ENCODE results near the gene SYNDIG1L.

SYNDIG1L gene

GRCh38 chr14:74417201-74417600 is 8.8 kb downstream of the SYNDIG1L start:
- no peak overlapping the region for H3K27ac Mint-ChIP-seq
- ATAC-seq (no peak), DNase-seq (no peak)
- no peaks in the 10 kb centered on the region for H3K9me3 Mint-ChIP-seq
- peaks cover 22% of the 10 kb centered on the region for H3K27me3 Mint-ChIP-seq
- no peaks in the 10 kb centered on the region for H3K4me1 Mint-ChIP-seq
- H3K4me3 Mint-ChIP-seq = no peak overlapping the region

GRCh38 chr14:74415115-74415437 is 10.9 kb downstream of the SYNDIG1L start:
- no peak for DNase-seq
- no peak for ATAC-seq
- H3K4me3 Mint-ChIP-seq = no peak overlapping the region
- H3K27ac Mint-ChIP-seq = no peak overlapping the region
- no peaks in the 10 kb centered on the region for H3K4me1 Mint-ChIP-seq
- H3K9me3 Mint-ChIP-seq = no peaks in the 10 kb centered on the region
- peaks cover 10% of the 10 kb centered on the region for H3K27me3 Mint-ChIP-seq

- DNase-seq = no peak
- Mint-ChIP-seq H3K4me3 (no peak overlapping the region), H3K27ac (no peak overlapping the region), H3K9me3 (no peaks in the 10 kb centered on the region), H3K4me1 (no peaks in the 10 kb centered on the region), H3K27me3 (peaks cover 14% of the 10 kb centered on the region)
- no peak for ATAC-seq
Measured at GRCh38 chr14:74414403-74415114, 11.5 kb downstream of the SYNDIG1L start.

GRCh38 chr14:74413627-74414026 is 12.4 kb downstream of the SYNDIG1L start:
- no peaks in the 10 kb centered on the region for H3K4me1 Mint-ChIP-seq
- ATAC-seq = no peak
- no peak overlapping the region for H3K4me3 Mint-ChIP-seq
- DNase-seq = no peak
- H3K27ac Mint-ChIP-seq = no peak overlapping the region
- no peaks in the 10 kb centered on the region for H3K9me3 Mint-ChIP-seq
- peaks cover 14% of the 10 kb centered on the region for H3K27me3 Mint-ChIP-seq

- H3K27ac Mint-ChIP-seq = no peak overlapping the region
- ATAC-seq = no peak
- no peaks in the 10 kb centered on the region for H3K9me3 Mint-ChIP-seq
- DNase-seq = no peak
- no peak overlapping the region for H3K4me3 Mint-ChIP-seq
- H3K27me3 Mint-ChIP-seq = peaks cover 14% of the 10 kb centered on the region
- H3K4me1 Mint-ChIP-seq = no peaks in the 10 kb centered on the region
Measured at GRCh38 chr14:74412753-74413152, 13.3 kb downstream of the SYNDIG1L start.

GRCh38 chr14:74411671-74412070 is 14.3 kb downstream of the SYNDIG1L start:
- no peaks in the 10 kb centered on the region for H3K4me1 Mint-ChIP-seq
- H3K9me3 Mint-ChIP-seq = no peaks in the 10 kb centered on the region
- peaks cover 14% of the 10 kb centered on the region for H3K27me3 Mint-ChIP-seq
- no peak overlapping the region for H3K4me3 Mint-ChIP-seq
- DNase-seq (no peak), ATAC-seq (no peak)
- H3K27ac Mint-ChIP-seq = no peak overlapping the region

- H3K27me3 Mint-ChIP-seq = peaks cover 12% of the 10 kb centered on the region
- H3K4me1 Mint-ChIP-seq = no peaks in the 10 kb centered on the region
- H3K4me3 Mint-ChIP-seq = no peak overlapping the region
- DNase-seq = no peak
- no peak overlapping the region for H3K27ac Mint-ChIP-seq
- H3K9me3 Mint-ChIP-seq = no peaks in the 10 kb centered on the region
- ATAC-seq = no peak
Measured at GRCh38 chr14:74409441-74409840, 16.6 kb downstream of the SYNDIG1L start.

GRCh38 chr14:74408870-74409269 is 17.1 kb downstream of the SYNDIG1L start:
- DNase-seq (no peak), ATAC-seq (no peak)
- H3K27me3 Mint-ChIP-seq = peaks cover 7% of the 10 kb centered on the region
- no peak overlapping the region for H3K4me3 Mint-ChIP-seq
- H3K4me1 Mint-ChIP-seq = no peaks in the 10 kb centered on the region
- H3K27ac Mint-ChIP-seq = no peak overlapping the region
- H3K9me3 Mint-ChIP-seq = no peaks in the 10 kb centered on the region

- H3K27ac Mint-ChIP-seq = no peak overlapping the region
- H3K27me3 Mint-ChIP-seq = peaks cover 5% of the 10 kb centered on the region
- ATAC-seq = no peak
- DNase-seq = no peak
- no peak overlapping the region for H3K4me3 Mint-ChIP-seq
- peaks cover 3% of the 10 kb centered on the region for H3K4me1 Mint-ChIP-seq
- H3K9me3 Mint-ChIP-seq = no peaks in the 10 kb centered on the region
Measured at GRCh38 chr14:74407801-74408154, 18.2 kb downstream of the SYNDIG1L start.

- Mint-ChIP-seq H3K27me3 (peaks cover 5% of the 10 kb centered on the region), H3K9me3 (no peaks in the 10 kb centered on the region), H3K27ac (peak overlapping the region in 1 of 2 donors; percentile 16), H3K4me1 (peaks cover 9% of the 10 kb centered on the region), H3K4me3 (no peak overlapping the region)
- no peak for ATAC-seq
- DNase-seq = no peak
Measured at GRCh38 chr14:74407021-74407800, 18.8 kb downstream of the SYNDIG1L start.

- ATAC-seq = no peak
- peaks cover 5% of the 10 kb centered on the region for H3K27me3 Mint-ChIP-seq
- H3K9me3 Mint-ChIP-seq = no peaks in the 10 kb centered on the region
- no peak for DNase-seq
- H3K4me3 Mint-ChIP-seq = no peak overlapping the region
- peaks cover 24% of the 10 kb centered on the region for H3K4me1 Mint-ChIP-seq
- no peak overlapping the region for H3K27ac Mint-ChIP-seq
Measured at GRCh38 chr14:74405663-74406062, 20.3 kb downstream of the SYNDIG1L start.

- Mint-ChIP-seq H3K27ac (no peak overlapping the region), H3K9me3 (no peaks in the 10 kb centered on the region), H3K27me3 (no peaks in the 10 kb centered on the region), H3K4me1 (peaks cover 29% of the 10 kb centered on the region), H3K4me3 (no peak overlapping the region)
- ATAC-seq = no peak
- no peak for DNase-seq
Measured at GRCh38 chr14:74404435-74404834, 21.6 kb downstream of the SYNDIG1L start.

GRCh38 chr14:74403619-74404417 is 22.2 kb downstream of the SYNDIG1L start:
- H3K4me3 Mint-ChIP-seq = no peak overlapping the region
- ATAC-seq = no peak
- H3K27ac Mint-ChIP-seq = no peak overlapping the region
- peaks cover 29% of the 10 kb centered on the region for H3K4me1 Mint-ChIP-seq
- no peak for DNase-seq
- H3K9me3 Mint-ChIP-seq = no peaks in the 10 kb centered on the region
- no peaks in the 10 kb centered on the region for H3K27me3 Mint-ChIP-seq

GRCh38 chr14:74402401-74403251 is 23.4 kb downstream of the SYNDIG1L start:
- H3K27ac Mint-ChIP-seq = peak overlapping the region in 1 of 2 donors; percentile 54
- no peaks in the 10 kb centered on the region for H3K27me3 Mint-ChIP-seq
- DNase-seq (no peak), ATAC-seq (no peak)
- no peaks in the 10 kb centered on the region for H3K9me3 Mint-ChIP-seq
- peaks cover 29% of the 10 kb centered on the region for H3K4me1 Mint-ChIP-seq
- peak overlapping the region in 1 of 2 donors; percentile 66 for H3K4me3 Mint-ChIP-seq

GRCh38 chr14:74401504-74402241 is 24.3 kb downstream of the SYNDIG1L start:
- peak overlapping the region; percentile 69 to 77 for H3K4me3 Mint-ChIP-seq
- H3K27me3 Mint-ChIP-seq = no peaks in the 10 kb centered on the region
- DNase-seq (peak; percentile 70 to 78), ATAC-seq (peak; percentile 97)
- H3K4me1 Mint-ChIP-seq = peaks cover 29% of the 10 kb centered on the region
- no peaks in the 10 kb centered on the region for H3K9me3 Mint-ChIP-seq
- peak overlapping the region; percentile 91 to 96 for H3K27ac Mint-ChIP-seq
